IMR-90 (cell line): Measurements from ENCODE around the gene CNIH2. TPM values are rescaled to one million over a fixed set of nuclear protein-coding genes. Genes with fewer than 3 reads are reported as not detected.
"Not testable (repeated sequence)": the region's sequence is repeated elsewhere in the genome, so short reads cannot be mapped to it uniquely, and the experiment has no call there.

Experiments
- ATAC-seq: fragments of 200-7000 bp; cut with Tn5 transposase; 2 replicates; pipeline ENCODE4 v1.9.1; 2020; ENCODE audit warnings: low read depth, mild to moderate bottlenecking, moderate library complexity
- BruUV-seq: library from RNA; stranded (reverse); fragments of 400-500 nt; replicated peaks from 2 replicates; lab custom pipeline; 2021; lab: Mats Ljungman, UMichigan
- CTCF ChIA-PET: fragments of 300-600 bp; formaldehyde crosslinking; extraction: SDS; loops from one replicate; lab custom pipeline; 2021; ENCODE audit warnings: antibody characterized with exemption; lab: Yijun Ruan, JAX
- POLR2A ChIA-PET: fragments of 300-600 bp; sonication (Branson Sonifier 250); formaldehyde crosslinking; loops from one replicate; lab custom pipeline; 2022; ENCODE audit warnings: antibody characterized with exemption; ENCODE audit not compliant: unreplicated experiment; lab: Charles Lee
- DNase-seq: peaks from one replicate; pipeline ENCODE4 v3.0.0; 2013
- H2AFZ ChIP-seq: replicated peaks from 2 replicates; pipeline ENCODE3; 2013; ENCODE audit warnings: low read length, mild to moderate bottlenecking; ENCODE audit not compliant: poor library complexity
- H2AK5ac ChIP-seq: 2 replicates; pipeline ENCODE4 v1.6.1; 2013; ENCODE audit warnings: low read depth, low read length, inconsistent platforms
- H2AK9ac ChIP-seq: replicated peaks from 2 replicates; pipeline ENCODE3; 2013; ENCODE audit warnings: mild to moderate bottlenecking, low read depth, low read length, moderate library complexity; ENCODE audit not compliant: poor library complexity
- H2BK120ac ChIP-seq: 2 replicates; pipeline ENCODE4 v1.6.1; 2013; ENCODE audit warnings: low read depth, low read length, inconsistent platforms
- H2BK15ac ChIP-seq: 3 replicates; pipeline ENCODE4 v1.6.1; 2013; ENCODE audit warnings: low read depth, low read length, inconsistent platforms
- H2BK20ac ChIP-seq: 2 replicates; pipeline ENCODE4 v1.6.1; 2013; ENCODE audit warnings: low read depth, mild to moderate bottlenecking, inconsistent platforms, low read length, moderate library complexity
- H2BK5ac ChIP-seq: 2 replicates; pipeline ENCODE4 v1.6.1; 2013; ENCODE audit warnings: mild to moderate bottlenecking, low read depth, low read length, inconsistent platforms; ENCODE audit not compliant: poor library complexity, severe bottlenecking
- H3K14ac ChIP-seq: replicated peaks from 2 replicates; pipeline ENCODE4 v1.6.1; 2013; ENCODE audit warnings: low read depth, low read length, inconsistent platforms
- H3K18ac ChIP-seq: 2 replicates; pipeline ENCODE4 v1.6.1; 2013; ENCODE audit warnings: low read depth, low read length, control low read depth
- H3K23ac ChIP-seq: 2 replicates; pipeline ENCODE4 v1.6.1; 2013; ENCODE audit warnings: low read depth, low read length, inconsistent platforms
- H3K27ac ChIP-seq: 2 replicates; pipeline ENCODE4 v1.5.1; 2013; ENCODE audit warnings: mild to moderate bottlenecking, control low read depth, low read length; ENCODE audit not compliant: insufficient read depth
- H3K27me3 ChIP-seq: 2 replicates; pipeline ENCODE4 v1.6.1; 2013; ENCODE audit warnings: low read length; ENCODE audit not compliant: control insufficient read depth, insufficient read depth
- H3K36me3 ChIP-seq: 2 replicates; pipeline ENCODE4 v1.6.1; 2013; ENCODE audit warnings: low read length, mixed read lengths; ENCODE audit not compliant: control insufficient read depth, insufficient read depth
- H3K4ac ChIP-seq: 2 replicates; pipeline ENCODE4 v1.6.1; 2013; ENCODE audit warnings: low read depth, low read length, inconsistent platforms
- H3K4me1 ChIP-seq: 2 replicates; pipeline ENCODE4 v1.6.1; 2013; ENCODE audit warnings: low read length, mixed read lengths; ENCODE audit not compliant: control insufficient read depth, insufficient read depth
- H3K4me2 ChIP-seq: 2 replicates; pipeline ENCODE4 v1.6.1; 2013; ENCODE audit warnings: low read depth, mild to moderate bottlenecking, control low read depth, low read length, moderate library complexity
- H3K4me3 ChIP-seq: 2 replicates; pipeline ENCODE4 v1.5.1; 2013; ENCODE audit warnings: low read depth, mild to moderate bottlenecking, control low read depth, low read length, moderate library complexity; ENCODE audit not compliant: insufficient read depth
- H3K56ac ChIP-seq: 2 replicates; pipeline ENCODE4 v1.6.1; 2013; ENCODE audit warnings: low read length, inconsistent platforms; ENCODE audit not compliant: insufficient read depth; ENCODE audit errors: extremely low read depth
- H3K79me1 ChIP-seq, 2 experiments: 2 replicates each; pipeline ENCODE4 v1.6.1; 2013; ENCODE audit warnings: low read length in 2 of 2, inconsistent platforms in 1 of 2, low read depth in 1 of 2
- H3K9ac ChIP-seq: 2 replicates; pipeline ENCODE4 v1.6.1; 2013; ENCODE audit warnings: low read depth, low read length, control low read depth
- H3K9me1 ChIP-seq: 2 replicates; pipeline ENCODE4 v1.6.1; 2013; ENCODE audit warnings: low read length, inconsistent platforms; ENCODE audit not compliant: insufficient read depth
- H3K9me3 ChIP-seq: 2 replicates; pipeline ENCODE4 v1.6.1; 2013; ENCODE audit warnings: low read length; ENCODE audit not compliant: control insufficient read depth, insufficient read depth
- H4K20me1 ChIP-seq: 2 replicates; pipeline ENCODE4 v1.6.1; 2013; ENCODE audit warnings: low read length, inconsistent platforms; ENCODE audit not compliant: insufficient read depth
- H4K5ac ChIP-seq: 2 replicates; pipeline ENCODE4 v1.6.1; 2013; ENCODE audit warnings: mild to moderate bottlenecking, low read depth, low read length, control low read depth
- H4K8ac ChIP-seq, 2 experiments: 2 replicates each; pipeline ENCODE4 v1.6.1; 2013; ENCODE audit warnings: low read depth in 2 of 2, low read length in 2 of 2, control low read depth in 1 of 2, inconsistent platforms in 1 of 2
- H4K91ac ChIP-seq: 2 replicates; pipeline ENCODE4 v1.6.1; 2013; ENCODE audit warnings: low read depth, low read length, inconsistent platforms; ENCODE audit not compliant: insufficient read depth
- CEBPB ChIP-seq: IDR thresholded peaks from 2 replicates; pipeline ENCODE4 v1.6.1; 2012; ENCODE audit warnings: low read depth, low read length, improper control_type of control experiment
- WGBS, 2 experiments: methylation state at CpG; one replicate each; pipeline versions ENCODE4 v1.1.5 to v1.1.7; 2013; ENCODE audit warnings: missing lambda C conversion rate in 2 of 2; ENCODE audit not compliant: insufficient read length in 1 of 2; ENCODE audit errors: extremely low coverage in 2 of 2; 5-methylcytosine and 5-hydroxymethylcytosine counted together
- dilution Hi-C: fragments of 300-500 bp; cut with HindIII; formaldehyde crosslinking; loops from one replicate; pipeline ENCODE4 v1.14.3; 2018; ENCODE audit warnings: low sequenced_read_pairs; ENCODE audit not compliant: unreplicated experiment
- in situ Hi-C: fragments of 300-500 bp; cut with MboI; formaldehyde crosslinking; loops from 3 replicates; pipeline ENCODE4 v1.14.3; 2019; ENCODE audit warnings: low sequenced_read_pairs, inconsistent platforms, mixed read lengths
- intact Hi-C: fragments of 100-400 bp; cut with micrococcal nuclease; formaldehyde crosslinking; loops from 2 replicates; pipeline ENCODE4 v1.10.0; 2022
- polyA plus RNA-seq, 3 experiments: library from polyadenylated mRNA; depleted of rRNA; stranded (reverse); fragments of >200 nt; gene quantifications; 2 replicates each; pipeline ENCODE4 v1.2.3, GENCODE V29; 2012; ENCODE audit warnings: low replicate concordance in 1 of 3
- total RNA-seq: library from RNA; depleted of rRNA; stranded (reverse); fragments of >200 nt; gene quantifications from 2 replicates; pipeline ENCODE4 v1.2.3, GENCODE V29; 2012

Gene CNIH2
- total and polyA plus RNA-seq, 2 of the 4 experiments (the other 2 are of a cell fraction), result 0.54 to 3.4 TPM

DNA sequence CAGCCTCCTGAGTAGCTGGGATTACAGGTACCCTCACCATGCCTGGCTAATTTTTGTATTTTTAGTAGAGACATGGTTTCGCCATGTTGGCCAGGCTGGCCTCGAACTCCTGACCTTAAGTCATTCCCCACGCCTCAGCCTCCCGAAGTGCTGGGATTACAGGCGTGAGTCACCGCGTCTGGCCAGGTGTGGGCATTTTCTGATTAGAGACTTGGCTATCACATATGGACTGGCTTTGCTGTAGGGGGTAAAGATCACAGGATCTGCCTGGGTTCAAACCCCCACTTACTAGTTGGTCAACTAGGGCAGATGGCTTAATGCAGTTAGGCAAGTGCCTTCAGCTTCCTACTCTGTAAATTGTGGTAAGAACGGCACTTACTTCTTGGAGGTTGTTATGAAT lies 32.3 kb downstream of the CNIH2 start:
- Histone ChIP-seq H3K4ac (no peak overlapping the region), H2AFZ (no peak overlapping the region), H3K56ac (no peak overlapping the region), H3K27me3 (peaks cover 7% of the 10 kb centered on the region), H4K5ac (no peak overlapping the region), H2BK5ac (no peak overlapping the region), H3K36me3 (no peaks in the 10 kb centered on the region), H2BK120ac (no peak overlapping the region), H4K8ac (no peak overlapping the region), H4K20me1 (peaks cover 24% of the 10 kb centered on the region), H3K23ac (no peak overlapping the region), H3K14ac (no peak overlapping the region), H3K9me3 (no peaks in the 10 kb centered on the region), H4K91ac (no peak overlapping the region), H3K79me1 (peaks cover 0 to 18% of the 10 kb centered on the region in 2 experiments; a peak in 2 of 4 replicates), H3K4me2 (no peak overlapping the region), H3K4me3 (no peak overlapping the region), H3K9me1 (no peaks in the 10 kb centered on the region), H2AK5ac (no peak overlapping the region), H3K4me1 (peaks cover 10% of the 10 kb centered on the region), H2BK20ac (no peak overlapping the region), H2BK15ac (no peak overlapping the region), H3K27ac (no peak overlapping the region), H2AK9ac (no peak overlapping the region), H3K18ac (no peak overlapping the region), H3K9ac (no peak overlapping the region)
- DNase-seq (no peak), ATAC-seq (no peak)
- no peak for TF ChIP-seq CEBPB
- ChIA-PET POLR2A (interaction anchor here (1.3 kb wide), 1 partner anchor 17 kb away, joined by 4 read pairs; no protein-coding TSS in a partner anchor), CTCF (interaction anchor here (1.5 kb wide), 1 partner anchor 25 kb away, joined by 4 read pairs; the partner anchor contains the start of gene RIN1)
- no TSS peak for BruUV-seq
- in situ Hi-C loops, result no loop called here
- dilution Hi-C loops, result no loop called here
- WGBS, 2 experiments, result 75% methylated on average over 2 of the region's 8 CpGs; no CpG with 5 or more reads in 1 of the 2 experiments
- intact Hi-C loops, result no loop called here

DNA sequence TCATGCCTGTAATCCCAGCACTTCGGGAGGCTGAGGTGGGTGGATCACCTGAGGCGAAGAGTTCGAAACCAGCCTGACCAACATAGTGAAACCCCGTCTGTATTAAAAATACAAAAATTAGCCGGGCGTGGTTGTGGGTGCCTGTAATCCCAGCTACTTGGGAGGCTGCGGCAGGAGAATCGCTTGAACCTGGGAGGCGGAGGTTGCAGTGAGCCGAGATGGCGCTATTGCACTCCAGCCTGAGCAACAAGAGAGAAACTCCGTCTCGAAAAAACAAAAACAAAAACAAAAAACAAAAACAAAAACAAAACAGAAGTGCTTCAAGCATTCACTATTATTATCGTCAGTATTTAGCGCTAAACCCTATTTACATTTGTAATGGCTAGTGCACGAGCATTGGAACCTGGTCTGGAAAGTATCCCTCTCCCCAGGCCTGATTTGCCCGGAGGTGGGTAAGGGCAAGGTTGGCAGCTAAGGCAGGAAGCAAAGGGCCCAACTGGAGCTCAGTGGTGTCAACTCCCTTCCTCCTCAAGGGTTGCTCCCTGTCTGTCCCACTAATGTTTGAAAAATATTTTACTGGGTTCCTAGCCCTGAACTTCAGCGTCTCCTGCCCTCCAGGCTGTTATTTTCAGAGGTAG lies 32.9 kb downstream of the CNIH2 start:
- H2AFZ ChIP-seq, H3K9me1 ChIP-seq, BruUV-seq, H2BK15ac ChIP-seq, DNase-seq, H2AK9ac ChIP-seq, H2AK5ac ChIP-seq, H3K27ac ChIP-seq, H3K4ac ChIP-seq, H3K27me3 ChIP-seq, H3K9me3 ChIP-seq, H3K56ac ChIP-seq, H4K8ac ChIP-seq, H3K18ac ChIP-seq, H3K14ac ChIP-seq, dilution Hi-C loops, H3K4me3 ChIP-seq, H3K9ac ChIP-seq, H2BK20ac ChIP-seq, H2BK5ac ChIP-seq, H3K4me2 ChIP-seq, H2BK120ac ChIP-seq, H4K5ac ChIP-seq, H3K23ac ChIP-seq, H3K36me3 ChIP-seq, ATAC-seq, in situ Hi-C loops, H4K91ac ChIP-seq: not testable (repeated sequence)
- Histone ChIP-seq H3K4me1 (peaks cover 12% of the 10 kb centered on the region), H3K79me1 (peaks cover 0 to 24% of the 10 kb centered on the region in 2 experiments; a peak in 2 of 4 replicates), H4K20me1 (peaks cover 30% of the 10 kb centered on the region)
- POLR2A ChIA-PET, result interaction anchor here (0.7 to 2.6 kb wide), 4 partner anchors 18 to 487 kb away, joined by 3 to 23 read pairs (median 4); partner anchors contain the start of gene RIN1
- intact Hi-C loops, result loop anchor here (1.0 kb wide), 1 partner anchor 75 kb away; no protein-coding TSS in a partner anchor
- CTCF ChIA-PET, result interaction anchor here (0.5 to 2.4 kb wide), 12 partner anchors 11 to 123 kb away, joined by 3 to 17 read pairs (median 4); partner anchors contain the start of genes B4GAT1, BRMS1 and RIN1
- 84% methylated on average over 5 of the region's 18 CpGs; no CpG with 5 or more reads in 1 of the 2 experiments for WGBS, 2 experiments
